Measurements from ENCODE around the gene BTBD9.

BTBD9 gene

GRCh38 chr6:38552121-38552520 lies 87.6 kb downstream of the BTBD9 start:
- no peak for DNase-seq

- no peak for DNase-seq
Measured at GRCh38 chr6:38549795-38550194, 89.9 kb downstream of the BTBD9 start.

- DNase-seq, result no peak
Measured at GRCh38 chr6:38549180-38549579, 90.5 kb downstream of the BTBD9 start.

GRCh38 chr6:38543022-38543421 lies 96.7 kb downstream of the BTBD9 start:
- DNase-seq, result no peak

- no peak for DNase-seq
Measured at GRCh38 chr6:38542031-38542430, 97.7 kb downstream of the BTBD9 start.

- DNase-seq, result no peak
Measured at GRCh38 chr6:38533064-38533463, 106.7 kb downstream of the BTBD9 start.

GRCh38 chr6:38531134-38531533 lies 108.6 kb downstream of the BTBD9 start:
- DNase-seq, result no peak

GRCh38 chr6:38528196-38528965 lies 111.3 kb downstream of the BTBD9 start:
- DNase-seq, result no peak

GRCh38 chr6:38527371-38527770 lies 112.4 kb downstream of the BTBD9 start:
- DNase-seq, result no peak

GRCh38 chr6:38525888-38526287 lies 113.8 kb downstream of the BTBD9 start:
- no peak for DNase-seq

GRCh38 chr6:38524436-38525145 lies 115.1 kb downstream of the BTBD9 start:
- DNase-seq, result no peak

- DNase-seq, result no peak
Measured at GRCh38 chr6:38522322-38522721, 117.4 kb downstream of the BTBD9 start.

GRCh38 chr6:38518511-38519304 lies 121.0 kb downstream of the BTBD9 start:
- no peak for DNase-seq

- DNase-seq, result no peak
Measured at GRCh38 chr6:38517005-38517404, 122.7 kb downstream of the BTBD9 start.

- no peak for DNase-seq
Measured at GRCh38 chr6:38514399-38514798, 125.3 kb downstream of the BTBD9 start.

GRCh38 chr6:38512211-38512610 lies 127.5 kb downstream of the BTBD9 start:
- no peak for DNase-seq

- no peak for DNase-seq
Measured at GRCh38 chr6:38510205-38510604, 129.5 kb downstream of the BTBD9 start.

- DNase-seq, result no peak
Measured at GRCh38 chr6:38509713-38510112, 130.0 kb downstream of the BTBD9 start.

GRCh38 chr6:38508894-38509293 lies 130.8 kb downstream of the BTBD9 start:
- no peak for DNase-seq

GRCh38 chr6:38508286-38508685 lies 131.4 kb downstream of the BTBD9 start:
- no peak for DNase-seq

- DNase-seq, result no peak
Measured at GRCh38 chr6:38507173-38507572, 132.6 kb downstream of the BTBD9 start.

GRCh38 chr6:38505826-38506225 lies 133.9 kb downstream of the BTBD9 start:
- no peak for DNase-seq

- DNase-seq, result no peak
Measured at GRCh38 chr6:38504996-38505395, 134.7 kb downstream of the BTBD9 start.

All from NCI-H774 (cell line).